BLaER1 (cell line): ENCODE data around the gene PRR12.

Experiments
- H3K27ac ChIP-seq: shearing (Covaris generic); formaldehyde crosslinking; 2 replicates; pipeline ENCODE4 v1.8.1; 2022
- H3K27me3 ChIP-seq: shearing (Covaris generic); formaldehyde crosslinking; 2 replicates; pipeline ENCODE4 v1.8.1; 2022
- H3K36me3 ChIP-seq: shearing (Covaris generic); formaldehyde crosslinking; 2 replicates; pipeline ENCODE4 v1.8.1; 2022
- H3K4me1 ChIP-seq: shearing (Covaris generic); formaldehyde crosslinking; 2 replicates; pipeline ENCODE4 v1.8.1; 2022
- H3K4me2 ChIP-seq: shearing (Covaris generic); formaldehyde crosslinking; 2 replicates; pipeline ENCODE4 v1.8.1; 2022
- H3K4me3 ChIP-seq: shearing (Covaris generic); formaldehyde crosslinking; 2 replicates; pipeline ENCODE4 v1.8.1; 2022
- H3K9ac ChIP-seq: shearing (Covaris generic); formaldehyde crosslinking; 2 replicates; pipeline ENCODE4 v1.8.1; 2022
- H3K9me3 ChIP-seq: shearing (Covaris generic); formaldehyde crosslinking; 2 replicates; pipeline ENCODE4 v1.8.1; 2022
- H4K20me1 ChIP-seq: shearing (Covaris generic); formaldehyde crosslinking; 2 replicates; pipeline ENCODE4 v1.8.1; 2022
- Cebpa-rat ChIP-seq: shearing (Covaris generic); IDR thresholded peaks from 2 replicates; pipeline ENCODE4 v1.8.1; 2022

The PRR12 gene

GRCh38 chr19:49590071-49590970, 661 bp upstream of the PRR12 start:
- Histone ChIP-seq H4K20me1 (peaks cover 32% of the 10 kb centered on the region), H3K27me3 (no peaks in the 10 kb centered on the region), H3K4me3 (peak overlapping the region; percentile 90), H3K27ac (peak overlapping the region; percentile 98), H3K4me2 (peak overlapping the region; percentile 99), H3K9ac (peak overlapping the region; percentile 98), H3K36me3 (peaks cover 12% of the 10 kb centered on the region), H3K9me3 (no peaks in the 10 kb centered on the region), H3K4me1 (peaks cover 19% of the 10 kb centered on the region)
- TF ChIP-seq Cebpa-rat: no peak

GRCh38 chr19:49591731-49592485, 926 bp downstream of the PRR12 start:
- peak overlapping the region; percentile 99 for H3K4me2 ChIP-seq
- TF ChIP-seq Cebpa-rat: no peak
- H3K9me3 ChIP-seq: no peaks in the 10 kb centered on the region
- peaks cover 19% of the 10 kb centered on the region for H3K4me1 ChIP-seq
- H3K27ac ChIP-seq: peak overlapping the region; percentile 89
- H4K20me1 ChIP-seq: peaks cover 47% of the 10 kb centered on the region
- H3K4me3 ChIP-seq: peak overlapping the region; percentile 90
- H3K27me3 ChIP-seq: no peaks in the 10 kb centered on the region
- peaks cover 28% of the 10 kb centered on the region for H3K36me3 ChIP-seq
- peak overlapping the region; percentile 89 for H3K9ac ChIP-seq

- H3K27me3 ChIP-seq: no peaks in the 10 kb centered on the region
- H3K27ac ChIP-seq: peak overlapping the region; percentile 89; the same call in 1 of the 2 replicates
- peaks cover 55% of the 10 kb centered on the region for H4K20me1 ChIP-seq
Observed at GRCh38 chr19:49592486-49593232, 1.7 kb downstream of the PRR12 start.

GRCh38 chr19:49593233-49594113, 2.5 kb downstream of the PRR12 start:
- 0 out of 2 replicates have a peak overlapping the region, but pooled peaks have one; percentile 41 for H3K27ac ChIP-seq
- peaks cover 19% of the 10 kb centered on the region for H3K4me1 ChIP-seq
- H3K9ac ChIP-seq: peak overlapping the region; percentile 89; the same call in 1 of the 2 replicates
- peak overlapping the region; percentile 99 for H3K4me2 ChIP-seq
- peaks cover 63% of the 10 kb centered on the region for H4K20me1 ChIP-seq
- H3K36me3 ChIP-seq: peaks cover 43% of the 10 kb centered on the region
- H3K27me3 ChIP-seq: no peaks in the 10 kb centered on the region
- H3K9me3 ChIP-seq: no peaks in the 10 kb centered on the region
- H3K4me3 ChIP-seq: peak overlapping the region; percentile 90
- TF ChIP-seq Cebpa-rat: no peak

More at GRCh38 chr19:49592486-49593232, 1.7 kb downstream of the PRR12 start:
- peaks cover 35% of the 10 kb centered on the region for H3K36me3 ChIP-seq
- H3K4me2 ChIP-seq: peak overlapping the region; percentile 99
- H3K9ac ChIP-seq: peak overlapping the region; percentile 89
- TF ChIP-seq Cebpa-rat: no peak
- H3K4me3 ChIP-seq: peak overlapping the region; percentile 90
- H3K4me1 ChIP-seq: peaks cover 19% of the 10 kb centered on the region
- no peaks in the 10 kb centered on the region for H3K9me3 ChIP-seq

GRCh38 chr19:49594157-49594992, 3.4 kb downstream of the PRR12 start:
- peak overlapping the region; percentile 99 for H3K4me2 ChIP-seq
- no peaks in the 10 kb centered on the region for H3K27me3 ChIP-seq
- no peak overlapping the region for H3K4me3 ChIP-seq
- peaks cover 52% of the 10 kb centered on the region for H3K36me3 ChIP-seq
- H4K20me1 ChIP-seq: peaks cover 72% of the 10 kb centered on the region
- peaks cover 18% of the 10 kb centered on the region for H3K4me1 ChIP-seq
- no peaks in the 10 kb centered on the region for H3K9me3 ChIP-seq
- no peak overlapping the region for H3K9ac ChIP-seq
- no peak for TF ChIP-seq Cebpa-rat
- H3K27ac ChIP-seq: no peak overlapping the region

GRCh38 chr19:49594993-49595818, 4.2 kb downstream of the PRR12 start:
- no peak overlapping the region for H3K27ac ChIP-seq
- H3K4me2 ChIP-seq: no peak overlapping the region
- TF ChIP-seq Cebpa-rat: no peak
- no peaks in the 10 kb centered on the region for H3K9me3 ChIP-seq
- peaks cover 80% of the 10 kb centered on the region for H4K20me1 ChIP-seq
- peaks cover 15% of the 10 kb centered on the region for H3K4me1 ChIP-seq
- H3K36me3 ChIP-seq: peaks cover 61% of the 10 kb centered on the region
- no peak overlapping the region for H3K9ac ChIP-seq
- no peaks in the 10 kb centered on the region for H3K27me3 ChIP-seq
- H3K4me3 ChIP-seq: no peak overlapping the region

- H3K27me3 ChIP-seq: no peaks in the 10 kb centered on the region
- H3K4me3 ChIP-seq: no peak overlapping the region
- no peak overlapping the region for H3K27ac ChIP-seq
- peaks cover 68% of the 10 kb centered on the region for H3K36me3 ChIP-seq
- H3K9me3 ChIP-seq: no peaks in the 10 kb centered on the region
- peaks cover 15% of the 10 kb centered on the region for H3K4me1 ChIP-seq
- H4K20me1 ChIP-seq: peaks cover 87% of the 10 kb centered on the region
- no peak overlapping the region for H3K9ac ChIP-seq
- no peak overlapping the region for H3K4me2 ChIP-seq
- no peak for TF ChIP-seq Cebpa-rat
Observed at GRCh38 chr19:49595819-49596404, 4.9 kb downstream of the PRR12 start.
